ENCODE results near the gene NHS. TPM values are rescaled to one million over a fixed set of nuclear protein-coding genes. Genes with fewer than 3 reads are reported as not detected.
A peak's percentile ranks its signal among the peaks of the same experiment; 100 is the strongest.

NHS gene
- polyA plus RNA-seq, 6 donors from 2014 or later: not detected

DNA sequence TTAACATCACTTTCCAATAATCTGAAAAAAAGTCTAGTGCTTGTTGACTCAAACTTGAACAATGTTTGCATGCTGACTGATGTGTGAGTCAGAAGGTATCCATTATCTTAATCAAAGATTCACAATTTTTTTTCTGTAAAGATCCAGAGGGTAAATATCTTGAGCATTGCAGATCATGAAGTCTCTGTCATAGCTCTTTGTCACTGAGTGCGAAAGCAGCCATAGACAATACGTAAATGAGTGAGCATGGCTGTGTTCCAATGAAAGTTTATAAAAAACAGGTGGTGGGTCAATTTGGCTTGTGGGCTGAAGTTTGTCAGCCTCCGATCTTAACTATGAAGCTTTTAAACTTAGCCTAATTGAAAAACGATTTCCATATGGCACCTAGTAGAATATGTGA is 37.7 kb downstream of the NHS start:
- H3K4me3 Mint-ChIP-seq: no peak overlapping the region
- no peak overlapping the region for H3K27ac Mint-ChIP-seq
- H3K36me3 Mint-ChIP-seq: no peaks in the 10 kb centered on the region

DNA sequence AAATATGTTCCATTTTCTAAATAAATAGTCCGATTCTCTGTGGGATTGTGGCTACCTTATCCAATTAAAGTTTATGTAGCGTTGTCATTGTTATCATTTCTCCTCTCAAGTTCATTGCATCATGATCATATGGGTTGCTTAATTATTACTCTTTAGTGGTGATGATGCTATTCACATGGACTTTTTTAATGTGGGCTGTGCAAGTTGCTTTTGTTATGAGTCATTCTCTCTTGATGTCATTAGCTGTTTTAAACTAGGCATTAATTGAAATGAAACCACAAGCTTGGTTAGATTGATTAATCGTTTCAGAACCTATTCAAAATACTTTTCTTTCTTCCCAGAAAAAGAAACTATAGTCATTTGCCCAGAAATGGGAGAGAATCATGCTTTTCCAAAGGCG is 38.2 kb downstream of the NHS start:
- no peaks in the 10 kb centered on the region for H3K36me3 Mint-ChIP-seq
- peaks cover 0 to 6% (median 0%) of the 10 kb centered on the region in 7 donors for H3K9me3 Mint-ChIP-seq
- H3K4me1 Mint-ChIP-seq: no peaks in the 10 kb centered on the region
- H3K4me3 Mint-ChIP-seq: no peak overlapping the region
- H3K27ac Mint-ChIP-seq: no peak overlapping the region
- ATAC-seq (ENCODE audit: low read depth in 2 of 2) (no peak), DNase-seq (no peak)
- H3K27me3 Mint-ChIP-seq: peaks cover 0 to 15% (median 6%) of the 10 kb centered on the region in 3 donors

More for the DNA sequence above, 37.7 kb downstream of the NHS start:
- H3K4me1 Mint-ChIP-seq: no peaks in the 10 kb centered on the region
- peaks cover 0 to 15% (median 6%) of the 10 kb centered on the region in 3 donors for H3K27me3 Mint-ChIP-seq
- DNase-seq (no peak), ATAC-seq (ENCODE audit: low read depth in 2 of 2) (no peak)
- H3K9me3 Mint-ChIP-seq: peaks cover 0 to 7% (median 0%) of the 10 kb centered on the region in 7 donors

DNA sequence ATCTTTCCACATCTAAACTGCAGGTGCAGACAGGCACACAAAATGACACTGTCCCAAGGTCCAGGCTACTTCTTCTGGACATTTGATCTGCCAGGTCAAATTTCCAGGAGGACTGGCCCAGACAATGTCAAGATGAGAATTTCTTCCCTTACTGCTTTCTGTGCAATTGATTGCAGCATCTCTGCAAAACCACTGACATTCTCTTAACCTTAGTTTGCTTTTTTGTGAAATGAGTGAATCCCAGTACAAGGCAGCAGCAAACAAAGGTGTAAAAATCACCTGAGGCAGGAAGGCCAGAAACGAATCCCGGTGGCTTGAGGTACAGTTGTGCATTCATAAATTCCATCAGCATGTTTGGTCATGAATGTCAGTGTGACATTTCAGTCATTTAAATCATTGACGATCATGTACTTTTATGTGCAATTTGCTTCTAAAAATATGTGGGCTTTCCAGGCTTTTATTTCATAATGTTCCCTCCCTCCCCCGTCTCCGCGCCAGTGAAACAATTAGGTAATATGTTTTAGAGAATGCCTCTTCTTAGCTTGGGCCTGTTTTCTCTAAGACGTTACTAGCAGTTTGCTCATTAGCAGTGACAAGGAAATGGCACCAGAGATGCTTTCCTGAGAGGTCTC is 39.1 kb downstream of the NHS start:
- Mint-ChIP-seq H3K4me3 (no peak overlapping the region), H3K9me3 (peaks cover 0 to 2% (median under 1%) of the 10 kb centered on the region in 7 donors)

DNA sequence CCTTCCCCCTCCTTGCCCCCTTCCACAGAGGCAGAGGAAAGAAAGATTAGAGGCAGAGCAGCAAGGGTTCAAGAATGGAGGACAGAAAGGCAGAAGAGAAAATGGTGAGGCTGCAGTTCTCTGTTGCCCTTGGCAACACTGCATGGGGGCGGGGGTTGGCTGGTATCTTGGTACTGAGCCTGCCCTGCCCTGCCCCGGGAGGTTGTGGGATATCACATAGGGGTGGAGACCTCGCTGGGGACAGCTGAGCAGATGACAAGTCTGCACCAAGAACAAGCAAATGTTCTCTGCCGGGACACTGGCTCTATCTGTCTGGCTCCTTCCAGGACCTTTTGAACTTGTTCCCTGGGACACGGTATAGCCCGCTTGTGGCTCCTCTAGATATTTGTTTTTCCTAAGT is 39.8 kb downstream of the NHS start:
- Mint-ChIP-seq H3K9me3 (peaks cover 0 to 6% (median 1%) of the 10 kb centered on the region in 7 donors), H3K36me3 (no peaks in the 10 kb centered on the region), H3K4me1 (no peaks in the 10 kb centered on the region), H3K27ac (no peak overlapping the region), H3K4me3 (no peak overlapping the region), H3K27me3 (peaks cover 0 to 15% (median 6%) of the 10 kb centered on the region in 3 donors)
- no peak for DNase-seq
- ATAC-seq (ENCODE audit: low read depth in 2 of 2): no peak

More for the DNA sequence above, 39.1 kb downstream of the NHS start:
- H3K27me3 Mint-ChIP-seq: peaks cover 0 to 15% (median 6%) of the 10 kb centered on the region in 3 donors
- no peak for ATAC-seq (ENCODE audit: low read depth in 2 of 2)
- DNase-seq: no peak
- no peaks in the 10 kb centered on the region for H3K4me1 Mint-ChIP-seq
- no peak overlapping the region for H3K27ac Mint-ChIP-seq
- no peaks in the 10 kb centered on the region for H3K36me3 Mint-ChIP-seq

DNA sequence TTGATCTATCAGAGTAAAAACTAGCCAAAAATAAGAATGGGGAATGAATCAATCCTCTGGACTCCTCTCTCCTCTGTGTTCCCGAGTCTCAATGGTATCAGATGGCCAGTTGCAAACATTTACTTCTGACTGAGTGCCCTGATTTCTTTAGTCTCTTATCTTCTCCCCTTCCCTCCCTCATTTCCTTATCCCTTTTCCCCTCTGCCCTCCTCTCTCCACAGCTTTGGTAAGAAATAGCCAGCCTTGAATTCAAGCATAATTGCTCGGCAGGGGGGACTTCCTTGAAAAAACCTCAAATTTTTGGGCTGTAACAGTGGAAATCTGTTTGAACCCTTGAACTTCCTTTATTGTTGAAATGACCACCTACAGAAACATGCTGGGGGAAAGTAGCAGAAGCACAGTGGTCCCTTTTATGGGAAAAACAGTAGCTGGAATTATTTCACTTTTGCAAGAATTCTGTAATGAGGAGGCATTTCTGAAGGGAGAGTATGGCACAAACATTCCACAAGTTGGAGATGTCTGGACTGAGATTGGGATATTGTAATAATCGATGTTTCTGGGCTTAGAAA is 40.3 kb downstream of the NHS start:
- no peak for DNase-seq
- peaks cover 0 to 15% (median 6%) of the 10 kb centered on the region in 3 donors for H3K27me3 Mint-ChIP-seq
- no peaks in the 10 kb centered on the region for H3K36me3 Mint-ChIP-seq
- H3K4me3 Mint-ChIP-seq: peak overlapping the region in 1 of 8 donors; percentile 9
- H3K4me1 Mint-ChIP-seq: no peaks in the 10 kb centered on the region
- no peak for ATAC-seq (ENCODE audit: low read depth in 2 of 2)
- peak overlapping the region in 1 of 6 donors; percentile 58 for H3K27ac Mint-ChIP-seq
- peaks cover 0 to 9% (median 2%) of the 10 kb centered on the region in 7 donors for H3K9me3 Mint-ChIP-seq

DNA sequence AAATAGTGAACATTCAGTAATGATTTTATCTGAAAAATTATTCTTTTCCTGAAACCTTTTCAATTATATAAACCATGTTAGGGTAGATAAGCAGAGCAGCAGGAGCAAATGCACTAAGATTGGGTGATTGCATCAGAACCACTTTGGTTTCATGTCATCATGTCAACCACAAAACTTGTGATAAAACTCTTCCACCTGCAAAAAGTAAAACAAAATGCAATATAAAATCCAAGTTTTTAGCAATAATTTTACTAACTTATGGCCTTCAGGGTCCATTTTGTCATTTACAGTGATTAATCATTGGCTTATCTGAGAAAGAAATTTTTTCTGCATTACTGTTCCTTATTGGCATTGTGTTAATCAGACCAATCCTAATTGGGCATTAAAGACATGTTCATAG is 42.4 kb downstream of the NHS start:
- Mint-ChIP-seq H3K9me3 (peaks cover 0 to 9% (median 2%) of the 10 kb centered on the region in 7 donors), H3K36me3 (no peaks in the 10 kb centered on the region), H3K27ac (no peak overlapping the region), H3K4me3 (no peak overlapping the region), H3K27me3 (peaks cover 0 to 15% (median 6%) of the 10 kb centered on the region in 3 donors), H3K4me1 (no peaks in the 10 kb centered on the region)
- DNase-seq: no peak
- no peak for ATAC-seq (ENCODE audit: low read depth in 2 of 2)

DNA sequence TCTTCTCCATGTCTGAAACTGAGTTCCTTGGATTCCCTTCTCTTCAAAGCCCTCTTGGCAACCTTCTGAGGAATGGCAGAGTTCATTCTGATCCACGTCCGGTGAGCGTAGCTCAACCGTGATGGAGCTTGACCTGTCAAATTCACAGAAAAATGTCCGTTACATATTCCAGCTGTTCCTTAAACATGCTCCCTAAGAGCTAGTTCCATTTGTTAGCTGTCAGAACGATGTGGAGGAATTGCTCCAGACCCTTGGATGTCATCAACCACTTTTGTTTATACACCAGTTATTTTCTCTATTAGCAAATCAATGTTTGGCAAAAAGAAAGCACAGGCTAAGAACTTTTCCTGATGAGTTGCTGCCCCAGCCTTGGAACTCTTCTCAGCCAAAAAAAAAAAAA is 50.1 kb downstream of the NHS start:
- H3K9me3 Mint-ChIP-seq: peaks cover 0 to 7% (median 1%) of the 10 kb centered on the region in 7 donors
- no peaks in the 10 kb centered on the region for H3K4me1 Mint-ChIP-seq
- ATAC-seq (ENCODE audit: low read depth in 2 of 2) (no peak), DNase-seq (no peak)
- no peaks in the 10 kb centered on the region for H3K27me3 Mint-ChIP-seq
- H3K4me3 Mint-ChIP-seq: no peak overlapping the region
- H3K27ac Mint-ChIP-seq: no peak overlapping the region
- no peaks in the 10 kb centered on the region for H3K36me3 Mint-ChIP-seq

DNA sequence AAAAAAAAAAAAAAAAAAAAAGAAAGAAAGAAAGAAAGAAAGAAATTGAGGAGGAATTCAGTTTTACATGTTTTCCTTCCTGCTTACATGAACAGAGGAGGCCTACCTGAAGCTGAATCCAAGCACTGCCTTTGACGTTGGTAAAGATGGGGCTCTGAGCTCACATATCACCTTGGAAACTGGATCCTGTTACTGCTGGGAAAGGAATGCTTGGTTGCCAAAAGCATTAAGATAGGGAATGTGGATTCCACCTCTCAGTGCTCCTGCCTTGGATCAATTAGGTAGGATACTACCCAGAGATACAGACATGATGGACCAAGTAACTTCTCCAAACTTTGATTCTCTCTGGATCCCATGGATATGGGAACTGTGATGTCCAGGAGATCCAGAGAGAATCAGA is 50.6 kb downstream of the NHS start:
- peaks cover 0 to under 1% (median 0%) of the 10 kb centered on the region in 3 donors for H3K27me3 Mint-ChIP-seq
- peaks cover 0 to 4% (median 2%) of the 10 kb centered on the region in 7 donors for H3K9me3 Mint-ChIP-seq
- no peak overlapping the region for H3K27ac Mint-ChIP-seq
- no peak overlapping the region for H3K4me3 Mint-ChIP-seq
- no peak for ATAC-seq (ENCODE audit: low read depth in 2 of 2)
- no peak for DNase-seq
- H3K36me3 Mint-ChIP-seq: no peaks in the 10 kb centered on the region
- H3K4me1 Mint-ChIP-seq: no peaks in the 10 kb centered on the region

DNA sequence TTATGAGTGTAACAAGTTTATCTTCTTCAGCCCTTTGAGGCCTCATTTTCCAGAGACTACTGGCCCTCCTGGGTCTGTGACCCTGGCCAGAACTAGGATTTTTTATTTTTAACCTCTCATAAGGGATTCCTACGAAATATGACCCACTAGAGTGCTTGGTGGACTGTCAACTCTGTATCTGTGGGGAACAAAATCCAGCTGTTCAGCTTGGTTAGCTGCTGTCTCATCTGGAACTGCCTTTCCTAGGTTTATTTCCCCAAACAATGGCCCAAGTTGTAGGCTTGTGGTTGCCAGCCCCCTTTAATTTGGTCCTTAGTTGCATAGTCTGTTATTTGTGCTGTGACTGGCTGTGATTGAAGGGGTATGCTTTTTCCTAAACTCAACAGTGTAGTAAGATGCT is 56.2 kb downstream of the NHS start:
- H3K27me3 Mint-ChIP-seq: peaks cover 5 to 7% (median 6%) of the 10 kb centered on the region in 3 donors
- peaks cover 0 to 9% (median 0%) of the 10 kb centered on the region in 7 donors for H3K9me3 Mint-ChIP-seq
- H3K36me3 Mint-ChIP-seq: no peaks in the 10 kb centered on the region
- no peak for DNase-seq
- H3K27ac Mint-ChIP-seq: no peak overlapping the region
- no peak for ATAC-seq (ENCODE audit: low read depth in 2 of 2)
- H3K4me3 Mint-ChIP-seq: no peak overlapping the region
- H3K4me1 Mint-ChIP-seq: no peaks in the 10 kb centered on the region

DNA sequence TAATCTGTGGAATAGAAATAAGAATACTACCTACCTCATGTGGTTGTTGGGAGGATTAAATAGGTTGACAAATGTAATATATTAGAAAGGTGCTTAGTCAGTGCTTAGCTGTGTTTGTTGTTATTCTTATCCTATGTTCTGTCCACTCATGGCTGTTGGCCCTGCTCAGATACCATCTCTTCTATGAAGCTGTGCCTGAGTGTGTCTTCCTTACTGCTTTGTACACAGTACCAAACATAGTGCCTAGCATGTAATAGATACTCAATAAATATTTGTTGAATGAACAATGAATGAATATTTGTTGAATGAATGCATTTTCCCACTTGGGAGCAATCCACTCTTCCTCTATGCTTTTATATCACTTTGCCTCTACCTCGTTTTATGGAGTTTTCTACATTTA is 57.2 kb downstream of the NHS start:
- no peak overlapping the region for H3K27ac Mint-ChIP-seq
- no peaks in the 10 kb centered on the region for H3K4me1 Mint-ChIP-seq
- H3K27me3 Mint-ChIP-seq: peaks cover 5 to 7% (median 6%) of the 10 kb centered on the region in 3 donors
- ATAC-seq (ENCODE audit: low read depth in 2 of 2) (no peak), DNase-seq (no peak)
- no peaks in the 10 kb centered on the region for H3K36me3 Mint-ChIP-seq
- peaks cover 0 to 9% (median 0%) of the 10 kb centered on the region in 7 donors for H3K9me3 Mint-ChIP-seq
- H3K4me3 Mint-ChIP-seq: no peak overlapping the region

DNA sequence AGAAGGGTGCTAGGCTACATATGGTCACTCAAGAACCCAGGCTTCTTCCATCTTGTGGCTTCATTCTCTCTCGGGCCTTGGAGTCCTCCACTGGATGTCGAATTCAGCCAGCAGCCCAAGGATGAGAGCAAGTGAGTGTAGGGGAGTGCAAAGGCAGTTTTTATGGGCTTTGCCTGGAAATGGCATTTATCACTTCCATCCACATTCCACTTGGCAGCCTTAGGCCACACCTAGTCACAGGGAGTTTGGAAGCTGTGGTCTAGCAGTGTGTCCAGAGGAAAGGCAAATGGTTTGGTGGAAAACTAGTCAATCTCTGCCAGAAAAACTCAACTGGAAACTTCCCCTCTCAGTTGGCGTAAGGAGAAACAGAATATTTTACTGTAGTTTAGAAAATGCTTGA is 59.0 kb downstream of the NHS start:
- DNase-seq: no peak
- no peak for ATAC-seq (ENCODE audit: low read depth in 2 of 2)
- Mint-ChIP-seq H3K27me3 (peaks cover 5 to 7% (median 6%) of the 10 kb centered on the region in 3 donors), H3K4me1 (no peaks in the 10 kb centered on the region), H3K27ac (peak overlapping the region in 1 of 6 donors; percentile 29), H3K9me3 (peaks cover 0 to 9% (median 0%) of the 10 kb centered on the region in 7 donors), H3K4me3 (no peak overlapping the region), H3K36me3 (no peaks in the 10 kb centered on the region)

DNA sequence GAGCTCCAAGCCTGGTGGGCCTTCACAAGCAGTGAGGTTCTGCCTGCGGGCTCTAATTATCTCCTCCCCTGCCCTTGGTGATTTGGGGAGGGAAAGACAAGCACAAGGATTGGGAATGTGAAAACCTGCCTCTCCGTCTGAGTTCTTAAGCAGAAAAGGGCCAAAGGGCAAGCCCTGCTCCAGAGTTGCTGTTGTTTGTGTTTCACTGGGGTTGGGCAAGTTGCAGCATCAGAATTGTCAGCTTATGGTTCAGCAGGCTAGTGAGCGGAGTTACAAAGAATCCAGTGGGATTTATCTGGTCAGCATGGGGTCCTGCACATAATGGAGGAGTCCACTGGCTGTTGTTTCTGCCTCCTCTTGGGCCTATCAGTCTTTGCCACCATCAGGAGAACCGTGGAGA is 60.5 kb downstream of the NHS start:
- no peak for ATAC-seq (ENCODE audit: low read depth in 2 of 2)

DNA sequence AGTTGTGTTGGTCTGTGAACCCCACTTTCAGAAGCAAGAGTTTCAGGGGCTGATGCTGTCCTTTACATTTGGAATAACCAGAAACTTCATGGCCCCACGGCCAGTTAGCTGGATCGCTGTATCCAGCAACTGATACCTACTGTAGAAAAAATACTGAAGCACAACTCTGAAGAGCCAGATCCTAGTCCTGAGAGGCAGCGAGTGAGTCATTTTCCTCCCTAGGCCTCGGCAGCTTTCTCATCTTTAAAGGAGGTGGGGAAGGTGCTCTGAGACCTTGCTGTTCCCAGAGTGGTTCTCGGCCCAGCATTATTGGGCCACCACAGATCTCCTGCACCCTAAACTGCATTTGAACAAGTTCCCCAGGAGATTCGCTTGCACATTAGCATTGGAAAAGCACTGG is 63.2 kb downstream of the NHS start:
- H3K27me3 Mint-ChIP-seq: peaks cover 0 to 7% (median 6%) of the 10 kb centered on the region in 3 donors
- H3K4me1 Mint-ChIP-seq: no peaks in the 10 kb centered on the region
- H3K36me3 Mint-ChIP-seq: no peaks in the 10 kb centered on the region
- DNase-seq (no peak), ATAC-seq (ENCODE audit: low read depth in 2 of 2) (no peak)
- no peak overlapping the region for H3K27ac Mint-ChIP-seq
- no peak overlapping the region for H3K4me3 Mint-ChIP-seq
- H3K9me3 Mint-ChIP-seq: peaks cover 0 to 4% (median 0%) of the 10 kb centered on the region in 7 donors

More for the DNA sequence above, 60.5 kb downstream of the NHS start:
- DNase-seq: no peak
- H3K4me3 Mint-ChIP-seq: no peak overlapping the region
- H3K9me3 Mint-ChIP-seq: peaks cover 0 to 7% (median 0%) of the 10 kb centered on the region in 7 donors
- peaks cover 5 to 7% (median 6%) of the 10 kb centered on the region in 3 donors for H3K27me3 Mint-ChIP-seq
- H3K36me3 Mint-ChIP-seq: no peaks in the 10 kb centered on the region
- no peaks in the 10 kb centered on the region for H3K4me1 Mint-ChIP-seq
- no peak overlapping the region for H3K27ac Mint-ChIP-seq

DNA sequence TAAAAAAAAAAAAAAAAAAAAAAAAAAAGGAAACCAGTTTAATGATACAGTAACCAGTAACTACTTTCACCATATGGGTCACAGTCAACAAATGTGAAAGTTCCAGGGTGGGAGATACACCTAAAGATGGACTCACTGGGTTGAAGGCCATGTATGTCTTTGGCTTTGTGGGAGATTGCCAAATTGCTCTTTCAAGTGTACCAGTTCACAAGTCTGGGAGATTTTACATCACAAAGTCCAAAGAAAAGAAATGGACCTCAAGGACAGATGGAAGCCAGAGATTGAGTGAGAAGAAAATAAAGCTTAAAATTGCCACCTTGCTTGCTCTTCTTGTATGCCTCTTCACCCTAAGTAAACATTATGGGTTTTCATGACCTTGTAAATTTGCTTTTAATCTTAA is 65.3 kb downstream of the NHS start:
- H3K4me1 Mint-ChIP-seq: no peaks in the 10 kb centered on the region
- DNase-seq: no peak
- ATAC-seq (ENCODE audit: low read depth in 2 of 2): no peak
- no peak overlapping the region for H3K27ac Mint-ChIP-seq
- peaks cover 0 to 2% (median 0%) of the 10 kb centered on the region in 7 donors for H3K9me3 Mint-ChIP-seq
- H3K36me3 Mint-ChIP-seq: no peaks in the 10 kb centered on the region
- no peak overlapping the region for H3K4me3 Mint-ChIP-seq
- H3K27me3 Mint-ChIP-seq: peaks cover 0 to under 1% (median 0%) of the 10 kb centered on the region in 3 donors
